ENCODE measurements around the gene ABCA9. TPM values are rescaled to one million over a fixed set of nuclear protein-coding genes. Genes with fewer than 3 reads are reported as not detected.

Gene ABCA9
- total and polyA plus RNA-seq, 2 of the 13 experiments (the other 11 are each of a cell fraction or from before 2014, with no cell fraction given): 0.04 TPM; not detected in 1

DNA sequence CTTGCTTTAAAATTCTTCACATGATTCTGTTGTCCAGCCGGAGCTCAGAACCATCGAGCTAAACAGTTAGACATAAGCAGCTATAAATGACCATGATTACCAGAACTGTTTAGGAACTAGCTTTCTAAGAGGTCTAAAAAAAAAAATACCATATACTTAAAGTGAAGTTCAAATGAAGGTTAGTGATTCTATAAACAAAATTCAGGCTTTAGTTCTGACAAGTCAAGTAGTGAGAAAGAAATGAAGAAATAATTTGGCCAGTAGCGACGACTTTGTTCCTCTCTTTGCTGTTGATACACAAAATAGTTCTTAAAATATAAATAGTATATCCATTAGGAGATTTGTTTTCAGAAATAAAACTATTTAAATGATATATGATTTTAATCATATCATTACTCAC is 133.2 kb downstream of the ABCA9 start:
- H3K27ac ChIP-seq (ENCODE audit: extremely low read length, insufficient read depth, low read length): no peak overlapping the region
- ATAC-seq (no peak), FAIRE-seq (no peak), DNase-seq (ENCODE audit: low spot score) (no peak)
- TF ChIP-seq TBP (CRISPR knock-in tag; IDR thresholded peaks at IDR 0.05) (no peak), RAD21 (CRISPR knock-in tag; IDR thresholded peaks at IDR 0.05) (no peak), STAT6 (CRISPR knock-in tag; IDR thresholded peaks at IDR 0.05; ENCODE audit: borderline replicate concordance) (no peak), THYN1 (CRISPR knock-in tag; IDR thresholded peaks at IDR 0.05; ENCODE audit: borderline replicate concordance, low read depth) (no peak), ZBTB1 (CRISPR knock-in tag; IDR thresholded peaks at IDR 0.05; ENCODE audit: borderline replicate concordance) (no peak), SOX6 (IDR thresholded peaks at IDR 0.05) (no peak), SOX6 (CRISPR knock-in tag; IDR thresholded peaks at IDR 0.05) (no peak), ZNF234 (CRISPR knock-in tag; conservative IDR thresholded peaks at IDR 0.05) (no peak)
- no peak overlapping the region for H3K9ac ChIP-seq (ENCODE audit: insufficient read depth, low read depth, low read length)
- POLR2A ChIA-PET: no interaction called here
- H3K4me1 ChIP-seq (ENCODE audit: insufficient read depth, low read length): peaks cover 10% of the 10 kb centered on the region; the same call in 1 of the 2 replicates
- BruUV-seq (replicated peaks): no TSS peak
- in situ Hi-C loops (cut with HindIII; ENCODE audit: extremely low pct_ligation_motif_present, low pct_unique_long_range_greater_than_20kb): no loop called here
- CTCF ChIA-PET (ENCODE audit: low intra/inter-chr PET ratio, low total read pairs): no interaction called here
- intact Hi-C loops (cut with micrococcal nuclease; ENCODE audit: unreplicated experiment): no loop called here
- H3K4me3 ChIP-seq (replicated peaks in 1 of 3; ENCODE audit: insufficient read depth in 1 of 3, low read depth in 2 of 3, low read length in 3 of 3): no peak overlapping the region
- no peaks in the 10 kb centered on the region for H3K9me3 ChIP-seq (ENCODE audit: low read length)
- 70% methylated on average over 4 of the region's 4 CpGs for WGBS (ENCODE audit: low lambda C conversion rate)
- no peak overlapping the region for H3K4me2 ChIP-seq (ENCODE audit: low read depth, low read length)
- no peaks in the 10 kb centered on the region for H3K79me2 ChIP-seq (ENCODE audit: insufficient read depth, low read length)
- H3K27me3 ChIP-seq (ENCODE audit: control insufficient read depth in 1 of 2, insufficient read depth in 2 of 2, low read length in 2 of 2): no peaks in the 10 kb centered on the region
- no peaks in the 10 kb centered on the region for H4K20me1 ChIP-seq (ENCODE audit: insufficient read depth, low read length)
- no peaks in the 10 kb centered on the region for H3K36me3 ChIP-seq (replicated peaks in 1 of 2; ENCODE audit: control insufficient read depth in 1 of 2, insufficient read depth in 2 of 2, low read length in 2 of 2)
- no peak overlapping the region for H2AFZ ChIP-seq (ENCODE audit: low read length)
